Measurements from ENCODE around the gene HLA-DRB1.
A peak's percentile ranks its signal among the peaks of the same experiment; 100 is the strongest.

HLA-DRB1 gene

GRCh38 chr6:32607263-32607987 is 17.8 kb upstream of the HLA-DRB1 start:
- H3K4me2 ChIP-seq (ENCODE audit: low read length) = peak overlapping the region; percentile 64
- no peak overlapping the region for H2AFZ ChIP-seq (ENCODE audit: low read depth, low read length)
- H3K79me2 ChIP-seq (ENCODE audit: low read length) = no peaks in the 10 kb centered on the region; the same call in 1 of the 2 replicates
- H3K36me3 ChIP-seq (replicated peaks; ENCODE audit: low read depth, low read length) = no peaks in the 10 kb centered on the region
- no peak for TF ChIP-seq EZH2phosphoT487 (IDR thresholded peaks at IDR 0.05; ENCODE audit: low read depth)
- TF ChIP-seq, protein P1, sequence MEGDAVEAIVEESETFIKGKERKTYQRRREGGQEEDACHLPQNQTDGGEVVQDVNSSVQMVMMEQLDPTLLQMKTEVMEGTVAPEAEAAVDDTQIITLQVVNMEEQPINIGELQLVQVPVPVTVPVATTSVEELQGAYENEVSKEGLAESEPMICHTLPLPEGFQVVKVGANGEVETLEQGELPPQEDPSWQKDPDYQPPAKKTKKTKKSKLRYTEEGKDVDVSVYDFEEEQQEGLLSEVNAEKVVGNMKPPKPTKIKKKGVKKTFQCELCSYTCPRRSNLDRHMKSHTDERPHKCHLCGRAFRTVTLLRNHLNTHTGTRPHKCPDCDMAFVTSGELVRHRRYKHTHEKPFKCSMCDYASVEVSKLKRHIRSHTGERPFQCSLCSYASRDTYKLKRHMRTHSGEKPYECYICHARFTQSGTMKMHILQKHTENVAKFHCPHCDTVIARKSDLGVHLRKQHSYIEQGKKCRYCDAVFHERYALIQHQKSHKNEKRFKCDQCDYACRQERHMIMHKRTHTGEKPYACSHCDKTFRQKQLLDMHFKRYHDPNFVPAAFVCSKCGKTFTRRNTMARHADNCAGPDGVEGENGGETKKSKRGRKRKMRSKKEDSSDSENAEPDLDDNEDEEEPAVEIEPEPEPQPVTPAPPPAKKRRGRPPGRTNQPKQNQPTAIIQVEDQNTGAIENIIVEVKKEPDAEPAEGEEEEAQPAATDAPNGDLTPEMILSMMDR (IDR thresholded peaks at IDR 0.05; ENCODE audit: low read depth, low read length) = no peak
- peak overlapping the region; percentile 92 for H3K27ac ChIP-seq (ENCODE audit: low read length)
- peak overlapping the region; percentile 69; the same call in 1 of the 2 replicates for H3K9ac ChIP-seq (ENCODE audit: low read length)
- H3K4me1 ChIP-seq (ENCODE audit: low read length) = peaks cover 64% of the 10 kb centered on the region
- H3K4me3 ChIP-seq (ENCODE audit: low read length) = peak overlapping the region; percentile 31; the same call in 1 of the 2 replicates
- no peaks in the 10 kb centered on the region for H3K9me3 ChIP-seq (ENCODE audit: insufficient read depth, low read length)
- H3K27me3 ChIP-seq (ENCODE audit: low read depth, low read length) = no peaks in the 10 kb centered on the region
- H4K20me1 ChIP-seq (ENCODE audit: insufficient read depth, low read length) = no peaks in the 10 kb centered on the region

DNA sequence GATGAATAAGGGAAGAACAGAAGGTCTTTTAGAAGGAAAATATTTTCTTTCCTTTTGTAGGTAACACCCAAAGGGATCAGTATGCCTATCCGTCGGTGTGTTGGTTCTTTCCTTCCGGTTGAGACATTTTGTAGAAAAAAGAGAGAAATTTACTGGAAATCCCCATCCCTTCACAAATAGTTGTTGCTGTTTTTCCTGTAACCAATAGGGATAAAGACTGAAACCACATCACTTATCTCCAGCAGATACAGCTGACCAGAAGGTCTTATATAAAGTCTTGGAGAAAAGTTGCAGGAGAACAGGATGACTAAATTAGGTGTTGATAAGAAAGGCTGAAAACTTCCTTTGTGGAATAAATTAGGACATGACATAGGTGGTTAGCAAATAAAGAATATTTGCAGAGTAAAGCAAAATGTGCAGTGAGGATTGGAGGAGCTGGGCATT is 14.8 kb upstream of the HLA-DRB1 start:
- Histone ChIP-seq H3K27me3 (ENCODE audit: low read depth, low read length) (no peaks in the 10 kb centered on the region), H3K9ac (ENCODE audit: low read length) (peak overlapping the region; percentile 85), H3K4me2 (ENCODE audit: low read length) (peak overlapping the region; percentile 82), H3K4me1 (ENCODE audit: low read length) (peaks cover 56% of the 10 kb centered on the region), H4K20me1 (ENCODE audit: insufficient read depth, low read length) (no peaks in the 10 kb centered on the region), H2AFZ (ENCODE audit: low read depth, low read length) (no peak overlapping the region), H3K79me2 (ENCODE audit: low read length) (no peaks in the 10 kb centered on the region; the same call in 1 of the 2 replicates), H3K27ac (ENCODE audit: low read length) (peak overlapping the region; percentile 98), H3K9me3 (ENCODE audit: insufficient read depth, low read length) (no peaks in the 10 kb centered on the region), H3K4me3 (ENCODE audit: low read length) (peak overlapping the region; percentile 73), H3K36me3 (replicated peaks; ENCODE audit: low read depth, low read length) (no peaks in the 10 kb centered on the region)
- TF ChIP-seq, protein P1 (IDR thresholded peaks at IDR 0.05; ENCODE audit: low read depth, low read length) = no peak
- TF ChIP-seq EZH2phosphoT487 (IDR thresholded peaks at IDR 0.05; ENCODE audit: low read depth) = no peak

DNA sequence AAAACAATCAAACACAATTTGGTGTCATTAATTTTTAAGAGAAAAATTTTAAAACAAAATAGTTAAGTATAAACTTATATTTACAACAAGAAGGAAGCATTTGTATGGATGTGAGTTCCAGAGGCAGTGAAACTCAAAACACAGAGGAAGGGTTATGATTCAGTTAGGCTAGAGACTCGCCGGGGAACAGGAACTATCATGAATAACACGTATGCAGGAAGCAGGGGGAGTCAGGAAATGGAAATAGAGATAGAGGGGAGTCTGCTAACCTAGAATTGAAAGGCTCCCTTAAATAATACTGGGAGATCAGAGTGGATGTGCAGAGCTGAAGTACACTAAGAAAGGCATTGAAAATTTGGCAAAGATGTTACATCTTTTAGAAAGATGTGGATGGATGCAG is 14.2 kb upstream of the HLA-DRB1 start:
- H3K9ac ChIP-seq (ENCODE audit: low read length) = peak overlapping the region; percentile 85
- H3K27me3 ChIP-seq (ENCODE audit: low read depth, low read length) = no peaks in the 10 kb centered on the region
- H3K36me3 ChIP-seq (replicated peaks; ENCODE audit: low read depth, low read length) = no peaks in the 10 kb centered on the region
- no peaks in the 10 kb centered on the region for H4K20me1 ChIP-seq (ENCODE audit: insufficient read depth, low read length)
- TF ChIP-seq, protein P1 (IDR thresholded peaks at IDR 0.05; ENCODE audit: low read depth, low read length) = no peak
- no peak overlapping the region for H2AFZ ChIP-seq (ENCODE audit: low read depth, low read length)
- peak overlapping the region; percentile 98 for H3K27ac ChIP-seq (ENCODE audit: low read length)
- H3K4me3 ChIP-seq (ENCODE audit: low read length) = peak overlapping the region; percentile 73
- peaks cover 52% of the 10 kb centered on the region for H3K4me1 ChIP-seq (ENCODE audit: low read length)
- H3K79me2 ChIP-seq (ENCODE audit: low read length) = no peaks in the 10 kb centered on the region; the same call in 1 of the 2 replicates
- H3K9me3 ChIP-seq (ENCODE audit: insufficient read depth, low read length) = no peaks in the 10 kb centered on the region
- H3K4me2 ChIP-seq (ENCODE audit: low read length) = peak overlapping the region; percentile 82

GRCh38 chr6:32603222-32603621 is 13.6 kb upstream of the HLA-DRB1 start:
- Histone ChIP-seq H3K4me3 (ENCODE audit: low read length) (peak overlapping the region; percentile 49), H3K4me1 (ENCODE audit: low read length) (peaks cover 46% of the 10 kb centered on the region), H3K9ac (ENCODE audit: low read length) (peak overlapping the region; percentile 60; the same call in 1 of the 2 replicates), H3K9me3 (ENCODE audit: insufficient read depth, low read length) (no peaks in the 10 kb centered on the region), H3K36me3 (replicated peaks; ENCODE audit: low read depth, low read length) (no peaks in the 10 kb centered on the region), H3K79me2 (ENCODE audit: low read length) (no peaks in the 10 kb centered on the region; the same call in 1 of the 2 replicates), H3K27me3 (ENCODE audit: low read depth, low read length) (no peaks in the 10 kb centered on the region), H4K20me1 (ENCODE audit: insufficient read depth, low read length) (no peaks in the 10 kb centered on the region), H3K27ac (ENCODE audit: low read length) (peak overlapping the region; percentile 98), H2AFZ (ENCODE audit: low read depth, low read length) (no peak overlapping the region), H3K4me2 (ENCODE audit: low read length) (peak overlapping the region; percentile 77)
- TF ChIP-seq EZH2phosphoT487 (IDR thresholded peaks at IDR 0.05; ENCODE audit: low read depth) = no peak
- TF ChIP-seq, protein P1 (IDR thresholded peaks at IDR 0.05; ENCODE audit: low read depth, low read length) = no peak

All from OCI-LY3 (cell line).